Suppressor macrophage treated with lipopolysaccharide for 4 hours (primary cell): ENCODE results near the gene P4HA3.
"Not testable (repeated sequence)": the region's sequence is repeated elsewhere in the genome, so short reads cannot be mapped to it uniquely, and the experiment has no call there.

Experiments
- DNase-seq: peaks from one replicate; pipeline ENCODE4 v3.0.0-alpha.2; 2020

P4HA3 gene

GRCh38 chr11:74311352-74311926, at the start of gene P4HA3:
Gene P4HA3 (minus strand): TSS chr11:74311640. CDS start chr11:74311611, 29 bp downstream.
- DNase-seq: peak; percentile 85

GRCh38 chr11:74357449-74357848, 46.0 kb upstream of the P4HA3 start:
- DNase-seq: no peak

GRCh38 chr11:74355626-74356025, 44.2 kb upstream of the P4HA3 start:
- DNase-seq: no peak

GRCh38 chr11:74354036-74354435, 42.6 kb upstream of the P4HA3 start:
- DNase-seq: no peak

- no peak for DNase-seq
Measured at GRCh38 chr11:74347381-74347780, 35.9 kb upstream of the P4HA3 start.

- no peak for DNase-seq
Measured at GRCh38 chr11:74345420-74345819, 34.0 kb upstream of the P4HA3 start.

GRCh38 chr11:74341921-74342320, 30.5 kb upstream of the P4HA3 start:
- no peak for DNase-seq

GRCh38 chr11:74339619-74340018, 28.2 kb upstream of the P4HA3 start:
- no peak for DNase-seq

- DNase-seq: no peak
Measured at GRCh38 chr11:74338963-74339362, 27.5 kb upstream of the P4HA3 start.

- DNase-seq: no peak
Measured at GRCh38 chr11:74333193-74333592, 21.8 kb upstream of the P4HA3 start.

- no peak for DNase-seq
Measured at GRCh38 chr11:74332291-74332690, 20.9 kb upstream of the P4HA3 start.

- not testable (repeated sequence) for DNase-seq
Measured at GRCh38 chr11:74331000-74331399, 19.6 kb upstream of the P4HA3 start.

GRCh38 chr11:74330075-74330858, 18.8 kb upstream of the P4HA3 start:
- no peak for DNase-seq

- DNase-seq: no peak
Measured at GRCh38 chr11:74327076-74327475, 15.6 kb upstream of the P4HA3 start.

GRCh38 chr11:74326665-74327064, 15.2 kb upstream of the P4HA3 start:
- no peak for DNase-seq

- no peak for DNase-seq
Measured at GRCh38 chr11:74325649-74326645, 14.5 kb upstream of the P4HA3 start.

- DNase-seq: no peak
Measured at GRCh38 chr11:74322667-74323066, 11.2 kb upstream of the P4HA3 start.

GRCh38 chr11:74321487-74322188, 10.2 kb upstream of the P4HA3 start:
- DNase-seq: peak; percentile 64

- DNase-seq: no peak
Measured at GRCh38 chr11:74320538-74320937, 9.1 kb upstream of the P4HA3 start.

- peak; percentile 51 for DNase-seq
Measured at GRCh38 chr11:74319139-74319816, 7.8 kb upstream of the P4HA3 start.

GRCh38 chr11:74318241-74318932, 6.9 kb upstream of the P4HA3 start:
- no peak for DNase-seq
